BLaER1 treated with 17β-estradiol and CSF1 and Interleukin-3, amounts not matched to agents 10 nM and 100 nM (cell line): Measurements from ENCODE around the gene DCTN5.
A peak's percentile ranks its signal among the peaks of the same experiment; 100 is the strongest.

Source experiments
- H3K27ac ChIP-seq, 11 experiments: shearing (Covaris generic); formaldehyde crosslinking; 2 replicates each; pipeline ENCODE4 v1.8.1; 2022
- H3K27me3 ChIP-seq, 11 experiments: shearing (Covaris generic); formaldehyde crosslinking; 2 replicates each; pipeline ENCODE4 v1.8.1; 2022
- H3K36me3 ChIP-seq, 11 experiments: shearing (Covaris generic); formaldehyde crosslinking; 2 replicates each; pipeline ENCODE4 v1.8.1; 2022
- H3K4me1 ChIP-seq, 10 experiments: shearing (Covaris generic); formaldehyde crosslinking; 2 replicates each; pipeline ENCODE4 v1.8.1; 2022
- H3K4me2 ChIP-seq, 11 experiments: shearing (Covaris generic); formaldehyde crosslinking; 2 replicates each; pipeline ENCODE4 v1.8.1; 2022
- H3K4me3 ChIP-seq, 10 experiments: shearing (Covaris generic); formaldehyde crosslinking; 2 replicates each; pipeline ENCODE4 v1.8.1; 2022
- H3K9ac ChIP-seq, 11 experiments: shearing (Covaris generic); formaldehyde crosslinking; 2 replicates each; pipeline ENCODE4 v1.8.1; 2022
- H3K9me3 ChIP-seq, 11 experiments: shearing (Covaris generic); formaldehyde crosslinking; replicated peaks in 1 of 11; 2 replicates each; pipeline ENCODE4 v1.8.1; 2022
- H4K20me1 ChIP-seq, 11 experiments: shearing (Covaris generic); formaldehyde crosslinking; 2 replicates each; pipeline ENCODE4 v1.8.1; 2022
- Cebpa-rat ChIP-seq, 11 experiments: shearing (Covaris generic); IDR thresholded peaks; 2 replicates each; pipeline ENCODE4 v1.8.1; 2022

The DCTN5 gene

DNA sequence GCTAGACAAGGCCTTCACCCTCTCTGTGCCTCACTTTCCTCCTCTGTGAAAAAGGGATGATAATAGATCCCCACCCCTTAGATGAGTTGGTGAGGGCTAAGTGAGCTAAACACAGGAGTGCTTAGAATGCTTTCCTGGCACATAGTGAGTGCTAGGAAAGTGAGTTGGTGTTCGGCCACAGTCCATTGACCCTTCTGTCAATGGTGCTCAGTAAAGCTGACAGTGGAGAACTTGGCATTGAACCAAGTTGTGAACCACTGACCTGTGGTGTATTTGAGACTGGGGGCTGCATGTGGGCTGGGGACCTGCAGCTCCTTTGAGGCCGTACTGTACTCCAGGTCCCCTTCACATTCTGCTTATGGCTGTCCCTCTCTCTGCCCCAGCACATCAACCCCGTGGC, 42.2 kb downstream of the DCTN5 start:
- Histone ChIP-seq H3K4me3 (no peak overlapping the region), H3K4me1 (peaks cover 28 to 50% (median 32%) of the 10 kb centered on the region in 10 experiments), H3K4me2 (peak overlapping the region in 3 of 11 experiments; percentile 97 to 100 (median 98); a peak in 3 of 22 replicates), H3K36me3 (peaks cover 49 to 87% (median 84%) of the 10 kb centered on the region in 11 experiments), H3K9ac (peak overlapping the region in 1 of 11 experiments; percentile 41; a peak in 1 of 22 replicates), H3K27ac (peak overlapping the region in 1 of 11 experiments; percentile 27; a peak in 1 of 22 replicates), H3K9me3 (no peaks in the 10 kb centered on the region), H3K27me3 (no peaks in the 10 kb centered on the region), H4K20me1 (peaks cover 5 to 93% (median 64%) of the 10 kb centered on the region in 11 experiments; a peak in 20 of 22 replicates)
- no peak for TF ChIP-seq Cebpa-rat (IDR thresholded peaks at IDR 0.05)

DNA sequence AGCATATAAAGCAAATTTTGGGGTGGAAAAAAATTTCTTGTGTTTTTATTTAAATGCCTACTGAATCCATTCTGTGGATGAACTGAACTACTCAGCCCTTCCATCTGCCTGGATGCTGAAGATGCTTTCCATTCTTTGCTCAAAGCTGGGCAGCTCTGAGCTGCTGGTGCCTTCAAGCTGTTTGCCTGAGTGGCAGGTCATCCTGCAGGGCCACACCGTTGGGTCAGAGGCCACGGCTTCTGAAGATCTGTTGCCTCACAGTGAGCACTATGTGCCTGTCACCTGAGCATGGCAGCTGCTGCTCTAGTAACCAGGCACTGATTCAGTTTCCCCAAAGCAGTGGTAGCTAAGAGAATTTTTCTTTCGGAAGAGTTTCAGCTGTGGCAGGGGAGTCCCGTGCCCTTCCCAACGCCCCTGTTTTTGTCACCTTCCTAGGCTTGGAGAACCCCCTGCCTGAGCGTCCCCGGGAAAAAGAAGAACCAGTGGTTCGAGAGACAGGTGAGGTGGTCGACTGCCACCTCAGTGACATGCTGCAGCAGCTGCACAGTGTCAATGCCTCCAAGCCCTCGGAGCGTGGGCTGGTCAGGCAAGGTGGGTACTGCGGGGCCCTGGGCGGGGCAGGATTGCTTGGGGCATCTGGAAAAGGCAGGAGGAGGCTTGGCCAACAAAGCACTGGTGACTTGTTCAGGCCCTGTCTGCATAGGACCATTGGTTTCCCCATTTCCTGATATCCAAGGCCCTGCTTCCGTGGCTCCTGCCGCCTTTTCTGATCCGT, 46.0 kb downstream of the DCTN5 start:
- Histone ChIP-seq H3K36me3 (peaks cover 77 to 100% (median 99%) of the 10 kb centered on the region in 11 experiments), H3K27me3 (no peaks in the 10 kb centered on the region), H3K27ac (no peak overlapping the region), H3K4me2 (no peak overlapping the region), H4K20me1 (peaks cover 0 to 94% (median 75%) of the 10 kb centered on the region in 11 experiments; a peak in 16 of 22 replicates), H3K4me3 (no peak overlapping the region), H3K4me1 (peaks cover 0 to 20% (median under 1%) of the 10 kb centered on the region in 10 experiments; a peak in 9 of 20 replicates), H3K9me3 (no peaks in the 10 kb centered on the region), H3K9ac (no peak overlapping the region)
- no peak for TF ChIP-seq Cebpa-rat (IDR thresholded peaks at IDR 0.05)

DNA sequence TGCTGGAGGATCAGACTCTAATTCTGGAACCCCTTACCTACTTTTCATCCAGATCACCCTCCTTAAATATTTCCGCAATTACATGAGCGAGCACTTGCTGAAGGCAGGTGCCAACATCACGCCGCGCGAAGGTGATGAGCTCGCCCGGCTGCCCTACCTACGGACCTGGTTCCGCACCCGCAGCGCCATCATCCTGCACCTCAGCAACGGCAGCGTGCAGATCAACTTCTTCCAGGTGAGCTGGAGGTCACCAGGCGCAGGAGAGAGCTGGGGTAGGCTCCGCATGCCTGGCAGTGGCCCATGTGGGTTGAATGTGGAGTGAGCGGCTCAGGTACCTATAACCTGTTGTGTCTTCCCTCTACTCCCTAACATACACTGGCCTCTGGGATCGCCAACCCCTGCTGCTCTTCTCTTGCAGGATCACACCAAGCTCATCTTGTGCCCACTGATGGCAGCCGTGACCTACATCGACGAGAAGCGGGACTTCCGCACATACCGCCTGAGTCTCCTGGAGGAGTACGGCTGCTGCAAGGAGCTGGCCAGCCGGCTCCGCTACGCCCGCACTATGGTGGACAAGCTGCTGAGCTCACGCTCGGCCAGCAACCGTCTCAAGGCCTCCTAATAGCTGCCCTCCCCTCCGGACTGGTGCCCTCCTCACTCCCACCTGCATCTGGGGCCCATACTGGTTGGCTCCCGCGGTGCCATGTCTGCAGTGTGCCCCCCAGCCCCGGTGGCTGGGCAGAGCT, 48.3 kb downstream of the DCTN5 start:
- Histone ChIP-seq H3K27me3 (no peaks in the 10 kb centered on the region), H3K4me3 (no peak overlapping the region), H3K36me3 (peaks cover 62 to 80% (median 77%) of the 10 kb centered on the region in 11 experiments), H3K4me2 (no peak overlapping the region), H4K20me1 (peaks cover 0 to 75% (median 54%) of the 10 kb centered on the region in 11 experiments; a peak in 14 of 22 replicates), H3K9me3 (no peaks in the 10 kb centered on the region), H3K9ac (no peak overlapping the region), H3K27ac (no peak overlapping the region), H3K4me1 (peaks cover 0 to 2% (median 0%) of the 10 kb centered on the region in 10 experiments; a peak in 1 of 20 replicates)
- no peak for TF ChIP-seq Cebpa-rat (IDR thresholded peaks at IDR 0.05)

DNA sequence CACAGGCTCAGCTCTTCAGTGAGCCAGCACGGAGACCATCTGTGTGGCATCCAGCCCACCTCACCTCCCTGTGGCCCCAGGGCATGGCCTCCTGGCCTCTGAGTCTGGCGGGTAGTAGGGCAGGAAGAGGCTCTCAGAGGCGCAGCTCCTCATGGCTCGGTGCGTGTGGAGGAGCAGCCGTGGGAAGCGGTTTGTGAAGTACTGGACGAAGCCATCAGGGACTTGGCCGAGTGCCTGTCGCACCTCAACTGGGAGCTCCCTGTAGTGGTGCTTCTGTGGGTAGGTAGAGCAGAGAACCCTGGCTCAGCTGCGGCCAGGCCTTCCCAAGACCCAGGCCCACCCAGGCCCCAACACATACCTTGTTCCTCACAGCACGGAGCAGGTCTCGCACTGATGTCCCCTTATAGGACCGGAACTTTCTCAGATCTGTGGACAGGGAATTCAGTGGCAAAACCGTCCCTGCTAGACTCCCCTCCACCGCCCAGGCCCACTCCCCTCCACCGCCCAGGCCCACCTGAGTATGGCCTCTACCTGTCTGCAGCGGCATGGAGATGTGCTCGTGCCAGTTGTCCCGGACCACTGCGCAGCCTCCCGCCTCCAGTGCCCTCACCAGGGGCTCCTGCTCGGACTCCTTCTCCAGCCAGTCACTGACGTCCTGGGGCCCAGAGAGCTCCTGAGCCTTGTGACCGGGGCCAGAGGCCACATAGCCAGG, 49.7 kb downstream of the DCTN5 start:
- no peak for TF ChIP-seq Cebpa-rat (IDR thresholded peaks at IDR 0.05)
- no peak overlapping the region for H3K4me2 ChIP-seq
- H3K36me3 ChIP-seq: peaks cover 52 to 67% (median 64%) of the 10 kb centered on the region in 11 experiments
- H3K4me1 ChIP-seq: peaks cover 0 to 7% (median 0%) of the 10 kb centered on the region in 10 experiments; a peak in 2 of 20 replicates
- no peaks in the 10 kb centered on the region for H3K9me3 ChIP-seq
- H3K27me3 ChIP-seq: no peaks in the 10 kb centered on the region
- no peak overlapping the region for H3K9ac ChIP-seq
- no peak overlapping the region for H3K4me3 ChIP-seq
- peaks cover 0 to 67% (median 42%) of the 10 kb centered on the region in 11 experiments; a peak in 14 of 22 replicates for H4K20me1 ChIP-seq
- no peak overlapping the region for H3K27ac ChIP-seq

DNA sequence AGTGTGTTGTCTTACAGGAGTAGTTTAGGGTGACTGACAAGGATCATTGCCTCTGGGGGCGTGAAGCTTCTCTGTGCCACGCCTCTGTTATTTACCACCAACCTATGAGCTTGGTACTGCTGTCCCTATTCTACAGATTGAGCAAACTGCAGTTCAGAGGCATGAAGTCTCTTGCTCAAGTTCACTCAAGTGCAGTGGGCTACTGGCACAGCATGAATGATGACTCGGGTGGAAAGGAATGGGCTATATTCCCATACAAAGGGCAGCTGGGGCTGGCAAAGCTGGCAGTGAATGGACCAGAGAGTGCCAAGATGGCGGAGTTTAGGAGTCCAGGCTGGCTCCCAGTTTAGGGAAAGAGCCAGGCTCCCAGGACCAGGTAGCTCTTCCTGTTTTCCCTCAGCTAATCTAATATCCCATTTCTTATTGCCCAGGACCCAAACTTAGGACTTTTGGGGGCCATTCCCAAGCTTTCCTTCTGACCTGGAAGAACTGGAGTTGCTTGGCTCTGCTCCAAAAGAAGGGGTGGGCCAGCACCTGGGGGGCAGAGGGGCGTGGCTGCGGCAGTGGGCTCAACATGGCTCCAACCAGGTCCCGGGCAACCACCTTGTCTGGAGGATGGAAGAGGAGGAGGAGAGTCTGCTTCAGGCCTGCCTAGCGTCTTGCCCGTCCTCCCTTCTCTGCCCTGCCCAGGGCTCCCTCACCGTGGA, 50.4 kb downstream of the DCTN5 start:
- H4K20me1 ChIP-seq: peaks cover 0 to 60% (median 39%) of the 10 kb centered on the region in 11 experiments; a peak in 14 of 22 replicates
- H3K9me3 ChIP-seq: no peaks in the 10 kb centered on the region
- H3K27ac ChIP-seq: 0 out of 22 replicates have a peak overlapping the region, but pooled peaks of 1 of the 11 experiments have one; percentile 36
- H3K4me3 ChIP-seq: no peak overlapping the region
- H3K36me3 ChIP-seq: peaks cover 45 to 60% (median 57%) of the 10 kb centered on the region in 11 experiments
- peaks cover 0 to 7% (median 0%) of the 10 kb centered on the region in 10 experiments; a peak in 2 of 20 replicates for H3K4me1 ChIP-seq
- H3K4me2 ChIP-seq: no peak overlapping the region
- no peak for TF ChIP-seq Cebpa-rat (IDR thresholded peaks at IDR 0.05)
- H3K9ac ChIP-seq: no peak overlapping the region
- H3K27me3 ChIP-seq: no peaks in the 10 kb centered on the region

DNA sequence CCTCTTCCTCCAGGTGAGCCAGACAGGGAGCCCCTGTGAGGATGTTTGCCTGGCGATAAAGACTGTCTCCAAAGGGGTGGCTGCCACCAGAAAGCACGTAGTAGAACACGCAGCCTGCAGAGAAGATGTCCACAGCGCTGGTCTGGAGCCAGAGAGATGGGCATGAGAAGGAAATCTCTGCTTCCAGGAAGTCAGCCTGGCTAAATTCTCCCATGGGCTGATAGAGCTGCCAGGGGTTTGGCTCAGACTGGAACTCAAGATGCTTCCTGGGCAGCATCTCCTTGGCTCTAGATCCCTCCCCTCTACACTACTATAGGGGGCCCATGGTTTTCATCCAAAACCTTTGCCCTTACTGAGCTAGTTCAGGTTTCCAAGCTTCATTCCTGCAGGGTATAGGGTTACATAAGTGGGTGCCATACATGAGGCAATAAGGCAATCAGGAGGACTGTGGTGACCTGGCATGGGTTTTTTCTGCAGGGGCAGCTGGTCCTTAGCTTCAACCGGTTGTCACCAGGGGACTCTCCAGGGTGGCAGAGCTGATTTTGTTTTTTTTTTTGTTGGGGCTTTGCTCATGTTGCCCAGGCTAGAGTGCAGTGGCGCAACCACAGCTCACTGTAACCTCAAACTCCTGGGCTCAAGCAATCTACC, 51.0 kb downstream of the DCTN5 start:
- H3K4me3 ChIP-seq: no peak overlapping the region
- H3K4me1 ChIP-seq: peaks cover 0 to 7% (median 0%) of the 10 kb centered on the region in 10 experiments; a peak in 2 of 20 replicates
- peaks cover 40 to 53% (median 50%) of the 10 kb centered on the region in 11 experiments for H3K36me3 ChIP-seq
- H3K27me3 ChIP-seq: no peaks in the 10 kb centered on the region
- H3K4me2 ChIP-seq: no peak overlapping the region
- no peak overlapping the region for H3K9ac ChIP-seq
- no peaks in the 10 kb centered on the region for H3K9me3 ChIP-seq
- 0 out of 22 replicates have a peak overlapping the region, but pooled peaks of 1 of the 11 experiments have one; percentile 36 for H3K27ac ChIP-seq
- TF ChIP-seq Cebpa-rat (IDR thresholded peaks at IDR 0.05): no peak
- peaks cover 0 to 53% (median 35%) of the 10 kb centered on the region in 11 experiments; a peak in 14 of 22 replicates for H4K20me1 ChIP-seq

DNA sequence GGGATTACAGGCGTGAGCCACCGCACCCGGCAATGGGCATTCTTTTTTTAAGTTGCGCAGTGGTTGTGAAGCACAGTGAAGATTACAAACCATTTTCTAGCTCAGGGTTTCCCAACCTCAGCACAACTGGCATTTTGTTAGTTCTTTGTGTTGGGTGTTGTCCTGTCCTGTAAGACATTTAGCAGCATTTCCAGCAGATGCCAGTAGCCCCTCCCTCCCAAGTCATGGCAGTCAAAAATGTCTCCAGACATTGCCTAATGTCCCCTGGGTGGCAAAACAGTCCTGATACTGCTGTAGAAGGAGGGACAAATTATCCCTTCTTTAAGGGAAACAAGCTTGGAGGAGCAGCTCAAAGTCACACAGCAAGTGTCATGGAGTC, 53.0 kb downstream of the DCTN5 start:
- Histone ChIP-seq H3K36me3 (peaks cover 21 to 34% (median 31%) of the 10 kb centered on the region in 11 experiments), H3K27me3 (no peaks in the 10 kb centered on the region), H3K9me3 (no peaks in the 10 kb centered on the region), H3K4me2 (no peak overlapping the region), H3K4me1 (peaks cover 0 to 7% (median 0%) of the 10 kb centered on the region in 10 experiments; a peak in 2 of 20 replicates), H4K20me1 (peaks cover 0 to 34% (median 16%) of the 10 kb centered on the region in 11 experiments; a peak in 13 of 22 replicates), H3K27ac (no peak overlapping the region), H3K4me3 (no peak overlapping the region), H3K9ac (no peak overlapping the region)
- TF ChIP-seq Cebpa-rat (IDR thresholded peaks at IDR 0.05): no peak
